T-helper 2 cell treated with Interferon-gamma antibody and Interleukin-4, amounts not matched to agents 100 ng/mL and 5 ng/mL, for 36 hours (primary cell): ENCODE data around the gene FNDC7. TPM values are rescaled to one million over a fixed set of nuclear protein-coding genes. Genes with fewer than 3 reads are reported as not detected.

ENCODE experiments used
- intact Hi-C: fragments of 100-400 bp; cut with micrococcal nuclease; formaldehyde crosslinking; loops from one replicate; pipeline ENCODE4 v1.15.1; 2023
- total RNA-seq: library from RNA; stranded (reverse); gene quantifications from 2 replicates; pipeline ENCODE4 v1.2.3, GENCODE V29; 2022

The FNDC7 gene
- total RNA-seq, 1 donor from 2014 or later = 0.07 TPM

- intact Hi-C loops = no loop called here
These were observed 79.1 kb downstream of the FNDC7 start for GRCh38 chr1:108791790-108792189.

Other genes starting within 250 kb of the FNDC7 start
- gene EEIG2, start 152.8 kb upstream of the FNDC7 start, total RNA-seq = 14.0 and 14.8 TPM in 2 replicates
- gene HENMT1, start 51.8 kb upstream of the FNDC7 start, total RNA-seq = 20.7 and 21.0 TPM in 2 replicates
- gene PRPF38B, start 20.6 kb upstream of the FNDC7 start, total RNA-seq = 81.2 and 84.0 TPM in 2 replicates
- 48.5 and 54.4 TPM in 2 replicates for gene STXBP3, start 33.8 kb downstream of the FNDC7 start, total RNA-seq
- gene AKNAD1, start 144.2 kb downstream of the FNDC7 start, total RNA-seq = not detected in 2 replicates
- 33.3 and 34.8 TPM in 2 replicates for gene GPSM2, start 164.1 kb downstream of the FNDC7 start, total RNA-seq